ENCODE measurements around the gene SNRPD3.
"Not testable (repeated sequence)": the region's sequence is repeated elsewhere in the genome, so short reads cannot be mapped to it uniquely, and the experiment has no call there.

SNRPD3 gene

DNA sequence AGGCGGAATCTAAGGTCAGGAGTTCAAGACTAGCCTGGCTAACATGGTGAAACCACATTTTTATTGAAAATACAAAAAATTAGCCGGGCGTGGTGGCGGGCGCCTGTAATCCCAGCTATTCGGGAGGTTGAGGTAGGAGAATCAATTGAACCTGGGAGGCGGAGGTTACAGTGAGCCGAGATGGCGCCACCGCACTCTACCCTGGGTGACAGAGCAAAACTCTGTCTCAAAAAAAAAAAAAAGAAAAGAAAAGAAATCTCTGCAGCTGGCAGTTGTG lies 37.7 kb downstream of the SNRPD3 start:
- FAIRE-seq: not testable (repeated sequence)

DNA sequence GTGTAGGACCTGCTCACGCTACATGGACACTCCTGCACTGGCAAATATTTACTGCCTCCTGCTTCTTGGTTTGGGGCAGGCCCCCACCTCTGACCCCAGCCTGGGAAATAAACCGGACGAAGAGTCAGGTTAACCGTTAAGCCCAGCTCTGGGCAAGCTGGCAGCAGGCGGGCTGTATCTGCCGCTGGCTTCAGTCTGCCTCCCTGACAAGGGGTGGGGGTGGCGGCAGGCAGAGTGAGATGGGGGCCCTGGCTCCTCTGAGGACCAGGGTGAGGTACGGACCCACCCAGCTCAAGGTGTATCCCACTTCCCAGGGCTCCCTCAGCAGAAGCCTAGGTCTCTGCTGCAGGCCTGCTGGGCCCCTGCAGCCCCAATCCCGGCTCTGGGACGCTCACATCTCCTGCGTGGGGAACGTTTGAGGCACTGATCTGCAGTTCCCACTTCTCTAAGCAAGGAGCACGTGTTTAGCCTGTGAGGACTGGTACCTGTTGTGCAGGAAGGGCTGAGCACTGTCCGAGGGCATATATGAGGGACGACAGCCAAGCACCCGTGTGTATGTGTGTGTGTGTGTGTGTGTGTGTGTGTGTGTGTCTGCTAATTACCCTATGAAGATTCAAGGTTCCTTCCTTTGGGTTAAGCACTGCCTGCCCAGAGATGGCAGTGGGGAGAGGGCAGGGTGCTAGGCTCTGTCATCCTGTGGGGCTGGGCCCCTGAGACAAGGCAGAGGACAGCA lies 38.2 kb downstream of the SNRPD3 start:
- FAIRE-seq: no peak

DNA sequence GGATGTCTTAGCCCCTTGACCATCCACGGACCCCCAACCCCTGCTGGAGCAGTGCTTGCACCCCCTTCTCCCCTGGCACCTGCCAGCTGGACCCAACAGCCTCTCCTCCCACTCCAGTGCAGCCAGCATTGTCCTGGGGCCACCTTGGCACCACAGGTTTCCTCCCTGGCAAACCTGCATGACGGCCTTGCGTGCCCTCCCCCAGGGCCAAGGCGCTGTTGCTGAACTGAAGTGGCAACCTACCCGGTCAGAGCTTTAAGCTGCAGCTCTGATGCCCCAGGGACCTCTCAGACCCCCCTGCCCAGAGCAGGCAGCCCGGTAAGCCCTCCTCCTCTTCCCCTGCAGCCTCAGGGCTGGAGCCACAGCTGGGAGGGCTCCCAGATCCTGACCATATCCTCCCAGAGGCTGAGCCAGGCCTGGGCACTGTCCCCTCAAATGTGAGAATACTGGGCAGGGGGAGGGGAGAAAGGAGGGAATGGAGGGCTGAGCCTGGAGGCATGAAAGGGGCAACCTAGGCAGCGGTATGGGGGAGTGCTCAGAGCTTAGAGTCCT lies 38.8 kb downstream of the SNRPD3 start:
- no peak for FAIRE-seq

DNA sequence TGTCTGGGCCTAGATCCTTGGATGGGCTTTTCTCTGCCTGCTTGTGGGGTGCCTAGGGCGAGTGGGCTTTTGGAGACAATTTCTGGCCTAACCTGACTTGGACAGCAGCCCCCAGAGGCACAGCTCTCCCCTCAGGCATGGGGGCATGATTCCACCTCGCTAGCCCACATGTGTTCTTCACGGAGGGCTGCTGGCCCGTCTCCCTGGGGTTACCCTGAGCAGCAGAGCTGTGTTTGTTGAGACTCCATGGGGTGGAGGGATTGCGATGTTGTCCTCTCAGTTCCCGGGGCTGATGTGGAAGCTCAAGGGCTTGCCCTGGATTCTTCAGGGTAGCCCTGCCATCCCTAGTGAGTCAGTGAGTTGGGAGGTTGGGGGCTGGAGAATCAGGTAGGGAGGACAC lies 39.4 kb downstream of the SNRPD3 start:
- no peak for FAIRE-seq

DNA sequence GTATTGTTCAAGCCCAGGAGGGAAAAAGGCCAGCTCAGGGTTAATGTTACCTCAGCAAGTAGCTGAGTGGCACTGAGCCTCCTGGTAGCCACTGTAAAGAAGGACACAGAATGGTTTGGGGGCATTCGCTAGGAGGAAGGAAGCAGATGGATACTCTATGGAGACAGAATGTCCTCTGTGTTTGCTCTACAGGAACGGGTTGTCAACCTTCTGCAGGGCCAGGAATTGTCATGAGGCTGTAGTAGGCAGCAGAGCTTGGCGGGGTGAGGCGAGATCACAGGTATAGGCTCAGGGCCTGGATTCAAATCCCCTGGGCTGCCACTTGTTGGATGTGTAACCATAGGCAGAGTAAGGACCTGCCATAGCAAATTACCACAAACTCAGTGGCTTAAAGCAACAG lies 40.1 kb downstream of the SNRPD3 start:
- FAIRE-seq: no peak

DNA sequence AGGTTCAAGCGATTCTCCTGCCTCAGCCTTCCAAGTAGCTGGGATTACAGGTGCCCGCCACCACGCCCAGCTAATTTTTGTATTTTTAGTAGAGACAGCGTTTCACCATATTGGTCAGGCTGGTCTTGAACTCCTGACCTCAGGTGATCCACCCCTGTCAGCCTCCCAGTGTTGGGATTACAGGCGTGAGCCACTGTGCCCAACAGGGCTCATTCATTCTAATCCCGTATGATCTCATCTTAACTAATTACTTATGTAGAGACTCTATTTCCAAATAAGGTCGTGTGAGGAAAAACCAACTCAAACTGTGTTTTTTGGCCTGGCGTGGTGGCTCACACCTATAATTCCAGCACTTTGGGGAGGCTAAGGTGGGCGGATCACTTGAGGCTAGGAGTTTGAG lies 41.3 kb downstream of the SNRPD3 start:
- FAIRE-seq: not testable (repeated sequence)

DNA sequence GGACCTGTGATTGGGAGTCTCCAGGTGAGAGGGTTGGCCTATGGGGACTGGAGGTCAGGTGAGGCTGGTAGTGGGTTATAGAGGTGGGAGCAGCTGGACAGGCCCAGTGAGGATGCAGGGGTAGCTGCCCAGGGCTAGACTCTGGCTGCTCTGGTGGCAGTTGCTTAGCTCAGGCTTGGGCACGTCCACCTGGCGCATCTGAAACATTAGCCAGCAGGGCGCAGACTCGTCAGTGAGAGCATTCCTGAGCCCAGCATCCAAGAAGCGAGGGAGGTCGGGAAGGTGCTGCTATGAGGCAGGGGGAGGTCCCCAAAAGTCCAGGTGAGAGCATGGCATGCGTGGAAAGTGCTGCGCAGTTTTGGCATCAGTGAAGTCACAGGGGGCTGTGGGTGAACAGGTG lies 43.7 kb downstream of the SNRPD3 start:
- no peak for FAIRE-seq

DNA sequence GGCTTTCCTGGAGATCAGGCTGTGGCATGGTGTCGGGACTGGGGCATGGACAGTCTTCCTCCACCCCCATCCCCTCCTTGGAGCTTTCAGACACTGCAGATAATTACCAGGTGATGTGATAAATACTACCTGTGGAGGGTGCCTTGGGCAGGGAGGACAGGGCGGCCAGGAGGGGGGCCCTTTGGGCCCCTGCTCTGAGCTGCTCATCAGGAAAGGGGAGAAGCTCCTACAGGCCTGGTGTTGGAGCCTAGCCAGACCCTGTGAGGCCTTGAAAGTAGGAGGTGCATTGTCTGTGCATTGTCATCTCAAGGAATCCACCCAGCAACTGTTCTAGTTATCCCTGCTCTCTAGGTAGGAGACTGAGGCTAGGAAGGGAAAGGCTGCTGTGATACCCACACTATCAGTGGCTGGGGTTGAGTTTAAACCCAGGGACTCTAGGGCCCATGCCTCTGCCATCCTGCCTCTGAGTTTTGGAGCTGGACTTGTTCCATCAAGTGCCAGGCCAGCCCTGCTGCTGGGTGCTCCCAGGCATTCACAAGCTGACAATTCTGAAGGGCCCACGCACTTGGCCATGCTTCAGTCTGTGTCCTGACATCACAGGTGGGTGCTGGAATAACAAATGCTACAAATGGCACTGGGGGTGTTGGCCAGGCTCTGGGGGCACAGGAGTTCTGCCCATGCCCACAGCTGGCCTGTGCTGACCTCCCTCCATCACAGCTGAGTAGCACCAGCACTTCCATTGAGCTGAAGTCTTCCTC lies 44.3 kb downstream of the SNRPD3 start:
- FAIRE-seq: not testable (repeated sequence)

DNA sequence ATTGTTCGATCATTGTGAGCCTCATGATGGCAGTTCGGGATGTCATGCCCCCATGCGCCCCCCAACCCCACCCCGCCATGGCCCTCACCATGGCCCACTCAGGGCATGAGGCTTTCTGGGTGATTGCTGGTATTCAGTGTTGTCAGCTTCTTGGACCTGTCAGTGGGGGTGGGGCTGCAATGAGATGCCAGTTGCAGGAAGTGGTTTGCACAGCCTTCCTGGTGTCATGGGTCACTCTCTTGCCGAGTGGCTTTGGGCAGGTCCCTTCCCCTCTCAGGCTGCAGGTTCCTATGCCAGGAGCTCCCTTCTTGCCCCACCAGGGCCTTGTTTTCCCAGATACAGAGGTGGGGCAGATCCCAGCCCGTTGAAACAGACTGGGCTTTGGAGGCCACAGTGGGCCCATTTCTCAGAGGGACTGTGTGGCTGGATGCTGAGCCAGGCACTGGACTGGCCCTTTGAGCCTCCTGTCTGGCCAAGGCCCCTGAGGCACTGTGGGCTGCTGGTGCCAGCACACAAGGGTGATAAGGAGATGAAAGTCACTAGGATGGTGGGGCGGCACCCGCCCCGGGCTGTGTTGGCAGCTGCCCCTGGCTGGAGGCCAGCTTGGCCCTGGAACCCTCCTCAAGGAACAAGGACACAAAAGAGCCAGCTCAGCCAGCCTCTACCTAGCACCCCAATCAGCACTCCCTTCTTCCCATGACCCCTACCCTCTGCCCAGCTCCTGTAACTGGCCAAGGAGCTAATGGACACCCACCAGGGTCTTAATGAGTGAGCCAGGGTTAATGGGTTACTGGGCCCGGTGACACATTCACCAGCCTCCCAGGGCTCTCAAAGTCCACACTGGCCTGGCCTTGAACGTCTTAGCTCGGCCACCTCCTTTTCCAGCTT lies 45.7 kb downstream of the SNRPD3 start:
- FAIRE-seq: no peak

DNA sequence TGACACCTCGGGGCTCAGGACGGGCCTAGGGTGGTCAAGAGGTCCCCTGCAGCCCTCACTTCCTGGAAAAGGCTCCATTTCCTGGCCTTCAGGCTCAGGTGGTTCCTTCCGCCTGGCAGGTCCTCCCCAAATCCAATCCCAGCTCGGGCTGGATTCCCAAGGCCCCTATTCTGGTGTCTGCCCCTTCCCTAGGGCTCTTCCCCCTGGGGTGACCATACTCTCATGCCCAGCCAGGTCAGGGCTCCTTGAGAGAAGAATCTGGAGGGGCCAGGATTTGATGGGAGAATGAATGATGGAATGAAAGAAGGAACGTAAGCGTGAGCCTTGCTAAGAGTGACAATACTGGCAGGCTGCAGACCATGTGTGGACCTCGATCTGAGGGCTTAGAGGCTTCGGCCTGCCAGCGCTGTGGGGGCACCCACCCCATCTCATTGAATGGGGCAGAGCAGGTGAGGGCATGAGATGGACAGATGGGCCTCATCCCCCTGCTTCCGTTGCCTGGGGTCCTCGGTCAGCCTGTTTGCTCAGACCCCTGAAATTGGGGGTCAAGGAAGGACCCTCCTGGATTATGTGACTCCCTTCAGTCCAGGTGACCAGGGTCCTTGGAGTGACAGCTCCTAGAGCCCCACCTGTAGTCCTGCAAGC lies 46.4 kb downstream of the SNRPD3 start:
- FAIRE-seq: not testable (repeated sequence)

DNA sequence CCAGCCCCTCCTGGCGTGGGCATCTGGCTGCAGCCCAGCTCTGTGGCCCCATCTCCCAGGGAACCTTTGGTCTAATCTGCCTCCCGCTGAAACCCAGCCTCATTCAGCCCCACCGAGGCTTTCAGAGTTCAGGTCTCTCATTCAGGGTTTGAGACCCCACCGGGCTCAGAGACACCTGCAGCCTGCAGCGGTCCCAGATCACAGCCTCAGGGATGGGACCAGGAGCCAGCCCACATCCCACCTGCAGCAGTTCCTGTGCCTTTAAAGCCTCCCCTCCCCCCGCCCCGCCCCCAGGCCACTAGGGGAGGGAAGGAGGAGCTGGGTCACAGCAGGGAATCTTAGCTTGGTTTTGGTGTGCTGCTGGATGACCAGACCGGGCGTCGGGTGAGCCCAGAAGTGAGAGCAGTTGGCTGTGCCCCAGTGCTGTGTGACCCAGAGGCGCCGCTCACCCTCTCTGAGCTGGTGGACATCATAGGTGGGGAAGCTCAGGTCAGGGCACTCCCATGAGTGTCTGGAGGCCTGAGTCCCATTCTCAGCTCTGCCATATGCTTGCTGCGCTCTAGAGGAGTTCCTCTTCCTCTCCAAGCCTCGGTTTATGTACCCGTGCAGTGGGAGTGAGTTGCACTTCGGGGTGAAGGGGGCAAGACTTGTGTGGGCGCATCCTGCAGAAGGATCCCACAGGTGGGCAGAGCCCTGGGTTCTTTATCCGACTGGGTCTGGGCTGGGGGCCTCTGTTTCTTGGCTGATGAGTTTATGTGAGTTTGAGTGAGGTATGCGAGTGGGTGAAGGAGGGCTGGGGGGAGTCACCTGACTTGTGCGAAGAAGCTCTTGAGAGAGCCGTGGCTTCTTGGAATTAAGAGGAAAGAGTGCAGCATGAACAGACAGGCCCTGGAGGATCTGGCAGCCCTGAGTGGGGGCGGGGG lies 47.3 kb downstream of the SNRPD3 start, which contains the start of gene GGT1:
Gene GGT1, plus strand, starts transcription at position 347 of the 923 bp plus-strand sequence. CDS start 7,889 bp downstream, outside the sequence.
- FAIRE-seq: not testable (repeated sequence)

DNA sequence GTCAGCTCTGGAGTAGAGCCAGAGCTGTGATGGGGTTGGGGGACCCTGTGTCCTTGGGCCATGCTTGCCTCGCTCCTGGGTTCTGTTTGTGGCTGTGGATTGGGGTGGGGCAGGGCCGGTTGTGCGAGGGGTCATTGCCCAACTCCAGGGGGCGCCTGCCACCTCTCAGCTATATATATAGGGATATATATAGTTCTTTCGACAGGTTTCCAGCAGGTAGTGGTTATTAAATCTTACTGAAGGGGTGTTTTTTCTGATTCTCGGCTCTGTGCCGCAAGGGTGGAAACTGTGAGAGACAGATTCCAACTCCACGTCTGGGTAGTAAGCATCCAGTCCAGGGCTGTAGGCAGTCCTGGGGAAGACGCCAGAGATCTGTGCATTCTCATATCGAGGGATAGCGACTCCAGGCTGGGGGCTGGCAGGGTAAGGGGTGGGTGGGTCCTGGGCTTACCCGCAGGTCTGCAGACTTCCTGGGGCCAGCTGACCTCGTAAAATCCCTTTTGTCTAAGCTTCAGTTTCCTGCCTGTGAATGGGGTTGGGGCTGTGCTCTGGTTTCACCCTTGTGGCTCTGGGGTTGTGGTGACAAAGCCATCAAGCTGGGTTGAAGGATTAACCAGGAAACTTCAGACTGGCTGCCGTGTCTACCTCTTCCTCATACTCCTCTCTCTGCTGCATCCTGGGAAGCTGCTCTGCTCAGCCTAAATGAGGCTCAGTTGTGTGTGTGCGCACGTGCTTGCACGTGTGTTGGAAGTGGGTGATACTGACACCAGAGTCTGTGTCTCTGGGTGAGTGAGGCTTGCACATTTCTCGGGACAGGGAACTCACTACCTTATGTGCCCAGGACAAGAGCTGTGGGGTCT lies 48.2 kb downstream of the SNRPD3 start:
- not testable (repeated sequence) for FAIRE-seq

DNA sequence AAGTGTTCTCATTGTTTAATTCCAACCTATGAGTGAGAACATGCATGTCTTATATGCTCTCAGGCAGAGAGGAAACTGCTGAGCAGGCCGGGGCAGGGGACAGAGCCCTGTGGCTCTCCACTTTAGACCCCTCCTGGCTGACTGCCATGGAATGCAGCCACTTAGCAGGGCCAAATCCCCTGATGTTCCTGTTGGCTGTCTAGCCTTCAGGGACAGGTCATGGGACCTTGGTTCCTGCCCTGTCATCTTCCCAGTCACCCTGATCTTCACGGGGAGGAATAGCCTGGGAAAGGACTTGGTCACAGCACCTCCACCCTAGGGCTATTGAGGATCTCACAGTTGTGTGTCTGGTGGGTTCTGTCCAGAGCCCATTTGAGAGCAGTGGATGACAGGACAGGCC lies 50.5 kb downstream of the SNRPD3 start:
- not testable (repeated sequence) for FAIRE-seq

DNA sequence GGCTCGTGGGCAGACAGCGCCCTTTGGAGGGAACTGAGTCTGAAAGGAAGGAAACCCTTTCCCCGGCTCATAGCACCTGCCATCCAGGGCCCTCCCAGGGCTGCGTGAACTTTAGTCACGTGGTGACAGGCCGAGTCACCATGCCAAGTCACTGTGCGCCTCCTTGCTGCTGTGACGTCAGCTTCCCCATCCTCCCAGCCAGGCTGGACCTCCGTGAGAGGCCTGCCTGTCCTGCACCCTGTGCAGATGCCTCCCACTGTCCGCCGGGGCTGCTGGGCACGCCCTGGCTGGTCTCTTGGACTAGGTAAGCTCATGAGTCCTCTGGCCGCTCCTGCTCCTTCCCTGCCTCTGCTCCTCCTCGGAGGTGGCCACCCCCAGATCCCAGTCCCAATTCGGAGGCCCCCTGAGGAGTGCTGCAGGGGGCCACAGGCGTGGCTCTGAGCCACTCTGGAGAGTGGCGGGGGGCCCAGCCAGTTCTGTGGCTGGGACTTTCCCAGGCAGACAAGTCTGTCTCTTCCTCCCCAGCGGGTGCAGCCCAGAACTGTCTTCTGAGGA lies 51.7 kb downstream of the SNRPD3 start:
- not testable (repeated sequence) for FAIRE-seq

DNA sequence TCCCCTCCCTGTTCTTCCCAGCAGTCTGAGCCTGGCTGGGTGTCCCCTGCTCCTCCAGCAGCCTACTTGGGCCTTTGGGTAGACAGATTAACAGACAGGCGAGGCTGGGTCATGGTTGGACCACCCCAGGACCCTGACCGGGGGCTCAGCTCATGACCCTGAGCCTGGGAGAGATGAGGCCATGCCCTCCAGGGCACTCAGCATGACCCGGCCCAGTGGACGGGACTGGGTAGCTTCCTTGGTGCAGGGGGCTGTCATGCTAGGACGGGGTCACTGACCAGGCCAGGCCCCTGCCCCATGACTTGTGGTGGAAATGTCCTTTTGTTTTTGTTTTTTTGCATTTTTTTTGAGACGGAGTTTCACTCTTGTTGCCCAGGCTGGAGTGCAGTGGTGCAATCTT lies 52.5 kb downstream of the SNRPD3 start:
- not testable (repeated sequence) for FAIRE-seq

DNA sequence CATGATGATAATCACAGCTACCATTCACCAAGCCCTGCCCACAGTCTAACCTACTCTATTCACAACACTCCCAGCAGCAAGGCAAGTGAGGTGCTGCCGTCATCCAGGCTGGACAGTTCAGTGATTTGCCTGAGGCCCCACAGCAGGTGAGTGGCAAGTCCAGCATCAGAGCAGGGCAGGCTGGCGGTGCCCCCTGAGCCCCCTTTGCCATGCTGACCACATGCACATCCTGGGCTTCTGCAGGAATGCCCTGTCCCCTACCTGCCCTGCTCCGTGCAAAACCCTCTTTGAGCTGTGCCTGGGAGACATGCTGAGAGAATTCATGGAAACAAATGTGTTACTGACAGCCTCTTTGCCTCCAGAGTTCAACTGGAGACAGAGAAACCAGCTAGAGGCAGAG lies 54.1 kb downstream of the SNRPD3 start:
- FAIRE-seq: not testable (repeated sequence)

DNA sequence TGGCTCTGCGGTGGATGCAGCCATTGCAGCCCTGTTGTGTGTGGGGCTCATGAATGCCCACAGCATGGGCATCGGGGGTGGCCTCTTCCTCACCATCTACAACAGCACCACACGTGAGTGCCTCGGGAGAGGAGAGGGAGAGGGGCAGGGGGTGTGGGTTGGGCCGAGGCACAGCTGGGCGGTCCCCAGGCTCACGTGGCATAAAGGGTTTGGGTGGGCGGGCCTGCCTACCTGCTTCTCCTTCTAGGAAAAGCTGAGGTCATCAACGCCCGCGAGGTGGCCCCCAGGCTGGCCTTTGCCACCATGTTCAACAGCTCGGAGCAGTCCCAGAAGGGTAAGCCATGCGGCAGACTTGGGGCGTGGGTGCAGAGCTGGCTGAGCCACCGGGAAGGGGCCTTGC lies 59.0 kb downstream of the SNRPD3 start:
- FAIRE-seq: not testable (repeated sequence)

DNA sequence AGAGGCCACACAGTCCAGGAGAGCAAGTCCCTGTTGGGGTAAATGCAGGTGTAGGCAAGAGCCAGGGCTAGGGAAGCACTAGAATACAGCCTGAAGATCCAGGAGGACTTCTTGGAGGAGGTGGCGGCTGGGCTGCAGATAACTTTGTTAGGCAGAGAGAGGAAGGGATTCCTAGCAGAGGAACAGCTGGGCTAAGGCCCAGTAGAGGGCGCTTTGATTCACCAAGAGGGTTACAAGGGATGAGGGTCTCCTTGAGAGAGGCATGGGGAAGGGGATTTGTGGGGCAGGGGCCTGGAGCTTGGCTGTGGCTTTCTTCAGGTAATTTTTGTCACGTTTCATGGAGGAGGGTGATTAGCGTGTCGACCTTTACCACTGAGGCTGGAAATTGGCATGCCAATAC lies 65.4 kb downstream of the SNRPD3 start:
- not testable (repeated sequence) for FAIRE-seq

DNA sequence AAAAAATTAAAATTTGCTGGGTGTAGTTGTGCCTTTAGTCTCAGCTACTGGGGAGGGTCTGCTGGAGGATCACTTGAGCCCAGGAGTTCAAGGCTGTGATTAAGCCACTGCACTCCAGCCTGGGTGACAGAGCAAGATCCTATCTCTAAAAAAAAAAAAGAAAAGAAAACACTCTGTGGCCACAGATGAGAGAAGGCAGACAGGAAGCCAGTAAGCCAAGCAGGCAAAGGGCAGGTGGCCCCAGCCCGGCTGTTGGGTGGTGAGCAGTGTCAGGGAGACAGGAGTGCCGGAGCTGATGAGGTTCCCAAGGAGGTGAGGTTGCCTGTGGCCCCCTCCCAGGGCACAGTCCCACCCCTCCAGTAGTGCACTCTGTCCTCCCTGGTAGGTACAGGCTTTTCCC lies 66.8 kb downstream of the SNRPD3 start:
- not testable (repeated sequence) for FAIRE-seq

Measured in A204.1 (cell line).